HG03439 (cell line): ENCODE measurements around the gene EXOC6B.

ENCODE experiments used
- ATAC-seq: cut with Tn5 transposase; IDR thresholded peaks from one replicate; pipeline ENCODE4 v1.9.1; 2021; ENCODE audit warnings: mild to moderate bottlenecking, moderate library complexity; ENCODE audit not compliant: unreplicated experiment

EXOC6B gene

DNA sequence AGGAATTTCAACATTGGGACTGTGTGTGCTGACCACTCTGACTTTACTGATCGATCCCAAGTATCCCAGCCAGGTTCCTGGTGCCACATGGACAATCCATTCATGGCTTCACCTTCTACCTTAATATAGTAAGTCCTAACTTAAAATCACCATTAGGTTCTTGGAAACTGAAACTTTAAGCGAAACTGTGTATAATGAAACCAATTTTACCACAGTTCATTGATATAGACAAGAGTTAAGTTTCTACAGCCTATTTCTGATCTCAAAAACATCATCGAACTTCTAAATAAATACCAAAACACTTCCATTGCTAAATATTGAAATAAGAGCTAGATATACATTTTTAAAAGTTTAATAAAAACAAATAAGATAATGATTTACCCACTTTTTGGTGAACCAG is 4.4 kb upstream of the EXOC6B start:
- ATAC-seq = no peak

DNA sequence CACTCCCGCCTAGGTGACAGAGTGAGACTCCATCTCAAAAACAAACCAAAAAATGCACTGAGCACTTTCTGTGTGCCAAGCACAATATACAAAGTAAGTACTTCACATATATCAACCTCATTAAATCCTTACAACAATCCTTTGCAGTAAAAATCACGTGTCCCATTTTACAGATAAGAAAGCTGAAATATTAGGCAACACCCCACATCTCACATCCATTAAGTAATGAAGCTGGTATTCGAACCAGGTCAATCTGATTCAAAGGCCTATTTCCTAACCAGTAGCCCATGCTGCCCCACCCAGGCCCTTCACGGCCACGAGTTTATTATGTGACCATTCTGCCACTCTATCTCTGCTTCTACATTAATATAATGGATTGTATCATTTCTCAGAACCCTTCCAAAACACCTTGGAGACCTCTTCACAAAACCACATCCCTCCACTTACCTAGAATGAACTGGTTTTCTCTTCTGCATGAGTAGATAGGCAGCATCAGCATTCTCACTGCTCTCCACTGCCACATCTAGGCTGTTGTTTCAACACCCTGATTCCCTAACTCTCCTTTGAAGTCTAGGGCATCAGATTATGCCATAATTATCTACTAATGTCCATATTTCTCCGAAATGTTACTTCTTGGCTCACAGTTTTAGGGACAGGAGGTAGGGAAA is 3.1 kb upstream of the EXOC6B start:
- no peak for ATAC-seq

DNA sequence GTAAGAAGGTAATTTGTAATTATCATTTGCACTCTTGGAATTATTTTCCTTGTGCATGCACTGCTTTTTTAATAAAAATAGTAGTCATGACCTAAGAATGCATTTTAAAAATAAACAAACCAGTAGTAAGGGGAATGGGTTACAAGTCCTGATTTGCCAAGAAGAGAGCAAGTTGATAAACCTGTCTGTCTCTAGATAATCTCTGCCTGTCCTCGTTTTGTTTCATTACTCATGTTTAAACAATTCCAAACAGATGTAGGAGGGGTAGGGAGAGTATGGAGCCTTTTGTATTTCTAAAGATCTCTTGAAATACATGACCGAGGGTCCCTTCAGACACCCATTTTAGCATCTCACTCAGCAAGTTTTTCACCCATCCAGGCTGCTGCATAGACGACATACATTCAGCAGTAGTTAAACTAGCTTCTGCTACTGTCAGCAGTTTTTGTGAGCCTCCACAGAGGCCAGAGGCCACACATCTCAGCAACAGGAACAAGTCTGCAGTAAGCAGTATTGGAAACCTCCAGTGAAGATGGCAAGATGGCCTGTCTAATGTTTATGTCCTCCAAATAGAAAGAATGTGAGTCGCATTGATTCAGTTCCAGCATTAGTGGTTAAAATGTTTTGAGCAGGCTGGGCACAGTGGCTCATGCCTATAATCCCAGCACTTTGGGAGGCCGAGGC is 2.3 kb upstream of the EXOC6B start:
- no peak for ATAC-seq

DNA sequence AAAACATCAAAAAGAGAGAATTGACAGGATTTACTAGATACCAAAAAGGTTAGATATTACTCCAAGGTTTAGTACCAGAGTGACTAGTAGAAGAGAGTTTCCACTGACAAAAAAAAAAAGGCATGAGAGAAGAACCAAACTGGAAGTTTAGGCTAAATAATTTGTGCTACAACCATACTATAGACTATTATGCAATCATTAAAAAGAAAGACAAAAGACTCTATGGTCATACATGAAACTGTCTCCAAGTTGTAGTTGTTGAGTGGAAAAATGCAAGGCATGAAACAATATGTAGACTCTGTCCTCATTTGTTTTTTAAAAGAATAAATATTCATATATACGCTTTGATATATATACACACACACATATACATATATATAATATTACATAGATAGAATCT is 1.7 kb upstream of the EXOC6B start:
- ATAC-seq = no peak

DNA sequence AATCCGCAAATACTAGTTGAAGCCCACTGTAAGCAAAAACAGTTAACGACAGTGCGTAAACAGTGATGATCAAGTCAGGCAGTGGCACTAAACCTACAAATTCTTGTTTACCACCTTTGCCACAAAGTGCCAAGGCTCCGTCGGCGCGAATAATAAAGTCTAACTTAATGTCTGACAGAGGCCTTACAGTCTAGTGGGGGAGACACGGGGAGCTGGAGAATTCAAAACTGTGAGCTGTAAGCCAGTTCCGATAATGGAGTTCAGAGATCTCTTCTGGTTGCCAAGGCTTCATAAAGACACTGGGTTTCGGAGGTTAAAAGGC is 284 bp upstream of the EXOC6B start:
- no peak for ATAC-seq

DNA sequence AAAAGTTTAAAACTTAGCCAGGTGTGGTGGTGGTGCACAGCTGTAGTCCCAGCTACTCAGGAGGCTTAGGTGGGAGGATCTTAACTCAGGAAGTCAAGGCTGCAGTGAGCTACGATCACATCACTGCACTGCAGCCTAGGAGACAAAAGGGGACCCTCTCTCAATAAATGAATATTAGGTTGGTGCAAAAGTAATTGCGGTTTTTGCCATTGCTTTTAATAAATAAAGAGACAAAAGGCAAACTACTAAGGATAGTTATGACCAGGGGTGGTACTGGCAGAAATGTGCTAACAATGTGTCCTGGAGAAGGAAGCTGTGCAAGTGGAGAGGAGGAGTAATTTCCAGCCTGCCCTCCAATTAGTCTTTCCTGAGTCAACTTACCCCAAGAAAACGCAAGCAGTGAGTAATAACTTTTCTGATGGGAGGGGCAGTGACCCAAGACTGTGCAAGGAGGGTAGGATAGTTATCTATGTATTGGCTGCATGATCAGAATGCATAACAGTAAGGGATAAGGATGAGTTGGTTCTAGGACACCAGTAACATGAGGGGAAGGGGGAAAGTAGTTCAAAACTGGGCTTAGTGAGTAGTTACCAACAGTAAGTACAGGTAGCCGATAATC is 1.5 kb downstream of the EXOC6B start:
- no peak for ATAC-seq

DNA sequence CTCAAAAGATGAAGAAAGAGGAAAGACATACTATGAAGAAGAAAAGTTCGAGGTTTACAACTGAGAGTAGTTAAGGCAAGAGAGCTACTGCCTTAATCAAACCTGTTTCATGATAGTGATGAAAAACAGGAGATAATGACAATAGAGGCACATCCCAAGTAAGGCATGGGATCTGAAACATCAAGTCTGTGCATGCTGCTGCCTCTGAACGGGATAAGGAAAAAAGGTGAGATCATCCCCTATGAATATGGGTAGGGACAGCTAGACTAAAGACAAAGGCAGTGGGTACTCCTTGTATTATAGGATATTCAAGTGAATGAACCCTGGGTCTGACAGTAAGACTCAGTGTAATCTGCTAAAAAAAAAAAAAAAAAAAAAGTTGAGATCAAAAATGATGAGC is 3.0 kb downstream of the EXOC6B start:
- no peak for ATAC-seq

DNA sequence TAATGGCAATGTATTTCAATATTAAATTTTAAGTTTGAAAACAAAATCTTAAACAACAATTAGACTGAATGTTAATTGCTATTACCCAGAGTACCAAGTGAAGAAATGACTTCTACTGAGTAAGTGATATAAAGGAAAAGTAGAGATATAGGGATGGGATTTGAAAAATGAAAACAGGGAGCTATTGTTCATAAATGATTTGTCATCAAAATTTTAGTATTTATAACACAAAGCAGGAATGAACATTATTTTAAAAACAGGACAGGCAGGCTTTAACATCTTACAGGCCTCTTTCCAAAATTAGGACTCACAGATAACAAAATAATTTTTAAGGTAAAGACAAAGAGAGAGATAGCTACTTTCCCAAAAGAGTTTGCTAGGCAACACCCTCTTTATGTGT is 3.9 kb downstream of the EXOC6B start:
- ATAC-seq = no peak

DNA sequence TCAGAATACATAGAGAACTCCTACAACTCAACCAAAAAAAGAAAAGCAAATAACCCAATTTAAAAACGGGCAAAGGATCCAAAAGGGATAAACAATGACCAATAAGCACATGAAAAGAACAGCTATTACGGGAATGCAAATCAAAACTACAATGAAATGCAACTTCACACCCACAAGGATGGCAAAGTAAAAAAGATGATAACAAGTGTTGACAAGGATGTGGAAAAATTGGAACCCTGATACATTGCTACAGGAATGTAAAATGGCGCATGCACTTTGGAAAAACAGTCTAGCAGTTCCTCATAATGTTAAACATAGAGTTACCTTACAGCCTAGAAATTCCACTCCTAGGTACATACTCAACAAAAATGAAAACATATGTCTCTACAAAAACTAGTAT is 4.7 kb downstream of the EXOC6B start:
- ATAC-seq = no peak

DNA sequence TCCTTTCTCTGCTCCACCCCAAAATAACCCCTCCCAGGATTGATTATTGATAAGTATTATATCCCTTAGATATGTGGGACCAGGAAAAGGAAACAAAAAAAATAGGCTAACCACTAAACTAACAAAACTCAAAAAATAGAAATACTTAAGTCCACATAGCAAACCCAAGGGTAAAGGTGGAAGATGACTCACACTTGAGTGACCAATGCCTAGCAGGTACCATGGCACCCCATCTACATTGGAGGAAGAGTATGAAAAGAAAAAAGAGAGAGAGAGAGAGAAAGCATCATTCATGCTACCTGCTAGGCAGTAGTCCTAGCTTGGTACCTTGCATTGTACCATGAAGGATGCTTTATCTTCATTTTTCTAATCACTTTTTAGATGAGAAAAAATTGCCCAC is 6.3 kb downstream of the EXOC6B start:
- no peak for ATAC-seq

DNA sequence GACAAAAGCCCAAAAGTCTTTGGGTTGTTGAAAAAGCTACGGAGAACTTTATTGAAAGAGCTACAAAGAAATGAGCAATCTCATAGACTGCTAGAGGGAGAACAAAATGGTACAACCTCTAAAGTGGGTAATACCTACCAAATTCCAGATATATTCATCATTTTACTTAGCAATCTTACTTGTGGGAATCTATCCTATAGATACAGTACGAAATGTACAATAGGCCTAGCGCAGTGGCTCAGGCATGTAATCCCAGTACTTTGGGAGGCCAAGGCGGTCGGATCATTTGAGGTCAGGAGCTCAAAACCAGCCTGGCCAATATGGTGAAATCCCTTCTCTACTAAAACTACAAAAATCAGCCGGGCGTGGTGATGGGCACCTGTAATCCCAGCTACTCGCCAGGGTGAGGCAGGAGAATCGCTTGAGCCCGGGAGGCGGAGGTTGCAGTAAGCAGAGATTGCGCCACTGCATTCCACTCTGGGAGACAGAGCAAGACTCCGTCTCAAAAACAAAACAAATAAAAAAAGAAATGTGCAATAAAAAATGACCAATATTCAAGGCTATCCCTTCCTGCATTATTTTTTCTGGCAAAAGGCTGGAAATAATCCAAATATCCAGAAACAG is 10.1 kb downstream of the EXOC6B start:
- no peak for ATAC-seq

DNA sequence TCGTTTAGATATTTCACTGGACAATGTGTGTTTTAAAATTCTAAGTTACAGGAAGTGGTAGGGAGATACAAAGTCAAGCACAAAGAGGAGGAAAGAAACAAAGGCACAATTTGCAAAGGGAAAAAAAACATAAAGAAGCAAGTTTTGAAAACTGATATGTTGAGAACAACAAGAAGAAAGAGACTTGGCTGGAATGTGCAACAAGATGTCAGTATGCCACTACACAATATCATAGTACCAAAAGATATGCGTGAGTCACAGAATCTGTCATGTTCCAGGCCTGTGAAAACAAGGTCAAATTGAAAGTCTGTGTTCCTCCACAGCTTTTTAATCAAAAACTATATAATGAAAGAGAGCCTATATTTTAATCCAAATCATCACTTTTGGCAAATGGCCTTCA is 12.0 kb downstream of the EXOC6B start:
- no peak for ATAC-seq

DNA sequence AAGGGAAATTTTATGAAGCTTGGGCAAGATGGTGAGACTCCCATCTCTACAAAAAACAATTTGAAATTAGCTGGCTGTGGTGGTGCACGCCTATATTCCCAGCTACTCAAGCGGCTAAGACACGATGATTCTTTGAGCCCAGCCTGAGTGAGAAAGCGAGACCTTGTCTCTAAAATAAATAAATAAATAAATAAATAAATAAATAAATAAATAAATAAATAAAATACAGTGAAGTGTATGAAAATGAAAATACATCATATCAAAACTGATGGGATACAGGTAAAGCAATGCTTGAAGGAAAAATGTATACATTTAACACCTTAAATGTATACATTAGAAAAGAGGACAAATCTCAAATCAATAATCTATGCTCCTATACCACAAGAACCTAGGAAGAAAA is 15.7 kb downstream of the EXOC6B start:
- no peak for ATAC-seq

DNA sequence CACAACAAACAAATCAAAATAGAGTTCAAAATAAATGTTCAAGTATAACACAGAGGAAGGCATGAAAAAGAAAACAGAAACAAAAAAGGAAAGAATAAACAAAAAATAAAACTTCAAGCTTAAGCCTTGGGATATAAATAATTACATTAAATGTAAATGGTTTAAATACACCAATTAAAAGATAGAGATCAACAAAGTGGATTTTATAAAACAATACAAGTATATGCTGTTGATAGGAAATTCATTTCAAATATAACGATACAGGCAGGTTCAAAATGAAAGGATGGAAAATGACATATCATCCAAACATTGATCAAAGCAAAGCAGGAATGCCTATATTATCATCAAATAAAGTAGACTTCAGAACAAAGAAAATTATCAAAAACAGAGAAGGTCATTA is 16.7 kb downstream of the EXOC6B start:
- no peak for ATAC-seq

DNA sequence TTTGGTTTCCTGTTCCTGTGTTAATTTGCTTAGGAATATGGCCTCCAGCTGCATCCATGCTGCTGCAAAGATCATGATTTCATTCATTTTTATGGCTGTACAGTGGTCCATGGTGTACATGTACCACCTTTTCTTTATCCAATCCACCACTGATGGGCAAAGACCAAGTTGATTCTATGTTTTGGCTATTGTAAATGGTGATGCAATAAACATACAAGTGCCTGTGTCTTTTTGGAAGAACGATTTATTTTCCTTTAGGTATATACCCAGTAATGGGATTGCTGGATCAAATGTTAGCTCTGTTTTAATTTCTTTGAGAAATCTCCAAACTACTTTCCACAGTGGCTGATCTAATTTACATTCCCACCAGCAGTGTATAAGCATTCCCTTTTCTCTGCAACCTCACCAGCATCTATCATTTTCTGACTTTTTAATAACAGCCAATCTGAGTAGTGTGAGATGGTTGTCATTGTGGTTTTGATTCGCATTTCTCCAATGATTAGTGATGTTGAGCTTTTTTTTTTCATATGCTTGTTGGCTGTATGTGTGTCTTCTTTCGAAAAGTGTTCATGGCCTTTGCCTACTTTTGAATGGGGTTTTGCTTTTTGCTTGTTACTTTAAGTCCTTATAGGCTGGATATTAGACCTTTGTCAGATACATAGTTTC is 19.4 kb downstream of the EXOC6B start:
- no peak for ATAC-seq

DNA sequence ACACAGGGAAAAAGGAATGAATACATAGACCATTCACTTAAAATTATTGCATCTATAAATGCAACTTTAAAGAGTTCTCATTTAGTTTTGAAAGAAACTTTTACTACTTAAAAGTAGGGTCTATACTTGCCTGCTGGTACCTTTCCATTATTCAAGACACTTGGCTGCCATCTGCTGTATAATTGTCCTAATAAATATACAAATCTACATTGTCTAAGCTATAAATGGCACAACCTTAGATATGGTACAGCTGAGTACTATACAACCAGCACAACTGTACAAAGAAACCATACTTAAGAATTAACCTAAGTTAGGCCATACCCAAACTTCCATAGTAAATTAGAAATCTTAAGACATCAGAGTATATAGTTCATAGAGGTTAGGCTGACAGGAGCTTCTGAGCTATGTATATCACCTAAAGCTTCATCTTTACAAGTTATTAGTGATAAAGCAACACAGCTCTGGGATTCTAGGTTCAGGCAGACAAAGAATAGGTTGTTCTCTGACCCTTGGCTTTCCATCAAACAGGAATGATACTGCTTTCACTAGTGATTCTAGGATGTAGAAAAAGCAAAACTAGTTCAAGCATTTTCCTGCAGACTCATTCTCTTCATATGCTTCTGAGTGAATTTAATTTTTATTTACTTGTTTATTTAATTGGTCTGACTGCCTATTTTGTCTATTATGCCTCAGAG is 22.1 kb downstream of the EXOC6B start:
- ATAC-seq = no peak

DNA sequence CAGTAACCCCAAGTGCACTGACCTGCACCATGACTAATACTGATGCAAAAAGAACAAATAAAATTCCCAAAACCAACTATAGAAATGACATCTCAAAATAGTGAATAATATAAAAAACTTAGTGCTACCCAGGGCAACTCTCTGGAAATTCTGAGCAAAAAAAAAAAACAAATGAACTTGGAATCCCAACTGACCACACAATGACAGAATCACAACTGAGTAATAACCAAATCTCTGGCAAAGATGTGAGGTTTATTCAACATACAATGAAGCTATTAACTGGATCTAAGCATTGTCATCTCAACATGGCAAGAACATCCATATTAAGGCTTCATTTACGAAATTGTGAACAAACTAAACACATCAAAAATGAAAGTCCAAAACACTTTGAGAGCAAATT is 22.7 kb downstream of the EXOC6B start:
- ATAC-seq = no peak

DNA sequence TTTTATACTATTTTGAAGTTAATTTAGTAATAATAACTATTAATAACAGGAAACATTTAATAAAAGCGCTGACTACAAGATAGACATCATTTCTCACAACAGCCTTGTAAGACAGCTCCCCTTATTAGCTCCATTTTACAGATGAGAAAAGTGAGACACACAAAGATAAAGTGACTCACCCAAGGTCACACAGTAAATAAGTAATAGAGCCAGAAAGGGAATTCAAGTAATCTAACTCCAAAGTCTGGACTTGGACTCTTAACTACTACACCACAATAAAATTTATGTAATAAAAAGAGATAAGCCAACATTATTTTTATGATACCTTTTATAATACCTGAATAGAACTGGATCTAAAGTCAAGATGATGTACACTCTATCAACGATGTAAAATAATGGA is 25.3 kb downstream of the EXOC6B start:
- ATAC-seq = no peak

DNA sequence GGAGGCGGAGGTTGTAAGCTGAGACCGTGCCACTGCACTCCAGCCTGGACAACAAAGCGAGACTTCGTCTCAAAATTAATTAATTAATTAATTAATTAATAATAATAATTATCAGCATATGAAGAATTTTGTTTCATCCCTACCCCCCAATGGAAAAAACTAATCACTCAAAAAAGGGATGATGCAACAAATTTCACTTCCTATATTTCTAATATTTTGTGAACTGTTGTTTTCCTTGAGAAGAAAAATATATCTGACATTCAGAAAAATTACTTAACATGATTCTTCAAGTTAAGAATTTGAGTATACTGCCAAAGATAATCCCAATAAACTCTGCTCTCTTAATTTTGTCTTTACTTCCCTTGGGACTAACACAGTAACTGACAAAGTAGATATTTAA is 28.1 kb downstream of the EXOC6B start:
- no peak for ATAC-seq

DNA sequence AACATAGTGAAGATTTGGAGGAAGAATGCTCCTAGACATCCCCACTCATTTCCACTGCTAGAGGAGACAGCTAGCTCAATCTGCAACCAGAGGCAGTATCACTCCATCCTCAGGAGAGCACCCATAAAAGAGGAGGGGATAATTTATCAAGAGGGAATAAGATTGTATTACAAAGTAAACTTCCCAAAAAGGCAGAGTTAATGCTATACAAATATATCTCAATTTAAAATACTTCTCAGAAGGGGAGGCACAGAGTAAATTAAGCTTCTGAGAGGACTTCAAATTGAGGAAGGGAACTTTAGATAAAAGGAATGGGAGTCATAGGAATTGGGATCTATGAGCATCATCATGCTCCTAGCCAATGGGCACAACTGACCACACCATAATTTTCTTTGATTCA is 29.1 kb downstream of the EXOC6B start:
- ATAC-seq = no peak

DNA sequence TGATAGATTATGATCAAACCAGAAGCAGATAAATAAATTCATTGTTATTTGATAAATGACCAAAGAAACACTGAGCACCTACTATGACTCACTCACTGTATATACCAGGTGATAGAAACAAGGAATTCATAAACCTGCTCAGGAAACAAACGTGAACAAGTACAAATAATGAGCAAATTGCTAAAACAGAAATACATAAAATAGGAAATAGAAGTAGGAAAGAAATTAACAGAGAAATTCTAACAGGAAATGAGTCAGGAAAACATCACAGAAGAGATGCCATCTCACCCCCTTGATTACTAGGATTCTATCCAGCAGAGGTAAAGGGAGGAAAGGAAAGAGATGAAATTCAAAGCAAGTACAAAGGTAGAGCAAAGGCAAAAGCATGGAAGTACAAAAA is 31.3 kb downstream of the EXOC6B start:
- no peak for ATAC-seq
